WI38 (cell line): ENCODE measurements around the gene PPOX.

ENCODE experiments used
- H3K4me3 ChIP-seq: 2 replicates; pipeline ENCODE4 v1.5.1; 2011; ENCODE audit warnings: low read depth, mild to moderate bottlenecking, control low read depth, low read length
- CTCF ChIP-seq: IDR thresholded peaks from 2 replicates; pipeline ENCODE4 v1.5.1; 2012; ENCODE audit warnings: low read depth, mild to moderate bottlenecking, control low read depth, low read length

PPOX gene

GRCh38 chr1:161193561-161194235 lies 27.5 kb downstream of the PPOX start:
- H3K4me3 ChIP-seq, result no peak overlapping the region
- TF ChIP-seq CTCF, result no peak

GRCh38 chr1:161195171-161195570 lies 28.9 kb downstream of the PPOX start:
- H3K4me3 ChIP-seq, result no peak overlapping the region
- TF ChIP-seq CTCF, result no peak

GRCh38 chr1:161196111-161196510 lies 29.9 kb downstream of the PPOX start:
- no peak overlapping the region for H3K4me3 ChIP-seq
- no peak for TF ChIP-seq CTCF

GRCh38 chr1:161196521-161197451 lies 30.6 kb downstream of the PPOX start:
- TF ChIP-seq CTCF, result no peak
- no peak overlapping the region for H3K4me3 ChIP-seq

GRCh38 chr1:161197560-161198193 lies 31.5 kb downstream of the PPOX start:
- H3K4me3 ChIP-seq, result no peak overlapping the region
- no peak for TF ChIP-seq CTCF

GRCh38 chr1:161198194-161198896 lies 32.1 kb downstream of the PPOX start:
- H3K4me3 ChIP-seq, result no peak overlapping the region
- TF ChIP-seq CTCF, result no peak
